ENCODE results near the gene CACNA1G.

The CACNA1G gene

GRCh38 chr17:50659179-50659578, 98.7 kb downstream of the CACNA1G start:
- no peak for FAIRE-seq

GRCh38 chr17:50660042-50660886, 99.7 kb downstream of the CACNA1G start:
- no peak for FAIRE-seq

GRCh38 chr17:50660887-50661345, 100.4 kb downstream of the CACNA1G start:
- FAIRE-seq: no peak

GRCh38 chr17:50661348-50661747, 100.8 kb downstream of the CACNA1G start:
- no peak for FAIRE-seq

GRCh38 chr17:50661795-50662391, 101.4 kb downstream of the CACNA1G start:
- FAIRE-seq: no peak

- no peak for FAIRE-seq
These were observed 102.2 kb downstream of the CACNA1G start for GRCh38 chr17:50662632-50663225.

GRCh38 chr17:50663812-50664374, 103.4 kb downstream of the CACNA1G start:
- no peak for FAIRE-seq

GRCh38 chr17:50664788-50665458, 104.4 kb downstream of the CACNA1G start:
- FAIRE-seq: no peak

GRCh38 chr17:50665838-50666237, 105.3 kb downstream of the CACNA1G start:
- no peak for FAIRE-seq

- no peak for FAIRE-seq
These were observed 105.8 kb downstream of the CACNA1G start for GRCh38 chr17:50666316-50666715.

GRCh38 chr17:50667259-50668024, 106.9 kb downstream of the CACNA1G start:
- FAIRE-seq: no peak

- no peak for FAIRE-seq
These were observed 107.7 kb downstream of the CACNA1G start for GRCh38 chr17:50668025-50668837.

GRCh38 chr17:50668838-50669581, 108.5 kb downstream of the CACNA1G start:
- no peak for FAIRE-seq

- no peak for FAIRE-seq
These were observed 111.6 kb downstream of the CACNA1G start for GRCh38 chr17:50672071-50672470.

- no peak for FAIRE-seq
These were observed 112.5 kb downstream of the CACNA1G start for GRCh38 chr17:50672831-50673551.

- FAIRE-seq: no peak
These were observed 114.7 kb downstream of the CACNA1G start for GRCh38 chr17:50675190-50675589.

- no peak for FAIRE-seq
These were observed 115.1 kb downstream of the CACNA1G start for GRCh38 chr17:50675627-50676026.

GRCh38 chr17:50676065-50676975, 115.8 kb downstream of the CACNA1G start:
- no peak for FAIRE-seq
